Stimulated activated CD4-positive, alpha-beta T cell treated with anti-CD3 and anti-CD28 coated beads, Interleukin-4, amount 100 ng/mL, for 24 hours (primary cell): ENCODE measurements around the gene ATP2C2.
"Not testable (repeated sequence)": the region's sequence is repeated elsewhere in the genome, so short reads cannot be mapped to it uniquely, and the experiment has no call there.

Source experiments
- DNase-seq: peaks from one replicate; pipeline ENCODE4 v3.0.0-alpha.2; 2020

The ATP2C2 gene, protein sequence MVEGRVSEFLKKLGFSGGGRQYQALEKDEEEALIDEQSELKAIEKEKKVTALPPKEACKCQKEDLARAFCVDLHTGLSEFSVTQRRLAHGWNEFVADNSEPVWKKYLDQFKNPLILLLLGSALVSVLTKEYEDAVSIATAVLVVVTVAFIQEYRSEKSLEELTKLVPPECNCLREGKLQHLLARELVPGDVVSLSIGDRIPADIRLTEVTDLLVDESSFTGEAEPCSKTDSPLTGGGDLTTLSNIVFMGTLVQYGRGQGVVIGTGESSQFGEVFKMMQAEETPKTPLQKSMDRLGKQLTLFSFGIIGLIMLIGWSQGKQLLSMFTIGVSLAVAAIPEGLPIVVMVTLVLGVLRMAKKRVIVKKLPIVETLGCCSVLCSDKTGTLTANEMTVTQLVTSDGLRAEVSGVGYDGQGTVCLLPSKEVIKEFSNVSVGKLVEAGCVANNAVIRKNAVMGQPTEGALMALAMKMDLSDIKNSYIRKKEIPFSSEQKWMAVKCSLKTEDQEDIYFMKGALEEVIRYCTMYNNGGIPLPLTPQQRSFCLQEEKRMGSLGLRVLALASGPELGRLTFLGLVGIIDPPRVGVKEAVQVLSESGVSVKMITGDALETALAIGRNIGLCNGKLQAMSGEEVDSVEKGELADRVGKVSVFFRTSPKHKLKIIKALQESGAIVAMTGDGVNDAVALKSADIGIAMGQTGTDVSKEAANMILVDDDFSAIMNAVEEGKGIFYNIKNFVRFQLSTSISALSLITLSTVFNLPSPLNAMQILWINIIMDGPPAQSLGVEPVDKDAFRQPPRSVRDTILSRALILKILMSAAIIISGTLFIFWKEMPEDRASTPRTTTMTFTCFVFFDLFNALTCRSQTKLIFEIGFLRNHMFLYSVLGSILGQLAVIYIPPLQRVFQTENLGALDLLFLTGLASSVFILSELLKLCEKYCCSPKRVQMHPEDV

GRCh38 chr16:84368308-84368996, at the start of gene ATP2C2:
Gene ATP2C2 (plus strand): TSS chr16:84368538. CDS start chr16:84368616, 78 bp downstream.
- no peak for DNase-seq

- no peak for DNase-seq
Observed at GRCh38 chr16:84319146-84319760, 49.1 kb upstream of the ATP2C2 start.

DNA sequence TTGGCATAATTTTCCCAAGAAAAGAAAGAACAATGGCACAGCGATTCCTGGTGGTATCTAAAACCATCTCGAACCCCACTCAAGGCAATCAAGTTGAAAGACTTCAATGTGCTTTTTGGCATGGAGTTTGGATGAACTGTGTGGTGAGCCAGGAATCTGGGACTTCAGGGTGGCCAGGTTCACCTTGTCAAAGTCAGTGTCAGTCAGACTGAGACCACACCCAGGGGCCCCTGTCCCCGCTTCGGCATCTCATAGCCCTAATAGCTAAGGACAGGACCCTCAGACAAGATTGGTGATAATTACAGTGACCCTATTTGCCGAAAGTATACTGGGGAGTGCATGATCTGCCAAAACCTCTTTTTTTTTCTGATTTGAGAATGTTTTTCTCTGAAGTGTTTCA, 47.8 kb upstream of the ATP2C2 start:
- DNase-seq = no peak

GRCh38 chr16:84321932-84322331, 46.4 kb upstream of the ATP2C2 start:
- DNase-seq = no peak

DNA sequence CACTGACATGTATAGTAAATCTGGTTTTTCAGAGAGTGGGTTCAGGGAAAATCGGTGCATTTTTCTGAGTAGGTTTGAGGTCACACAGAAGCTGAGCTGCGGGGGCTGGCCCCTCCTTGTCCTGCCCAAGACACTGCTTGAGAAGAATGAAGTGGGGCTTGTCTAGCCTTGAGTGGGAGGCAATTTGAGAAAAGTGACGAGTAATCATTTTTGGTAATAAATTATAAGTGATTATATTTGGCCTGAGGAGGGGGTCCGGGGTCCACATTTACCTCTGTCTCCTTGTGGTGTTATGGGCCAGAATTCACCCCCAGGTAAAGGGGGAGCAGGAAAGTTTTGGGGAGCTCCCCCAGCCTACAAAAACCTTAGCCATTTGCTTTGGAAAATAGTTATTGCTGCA, 45.6 kb upstream of the ATP2C2 start:
- no peak for DNase-seq

GRCh38 chr16:84323606-84324005, 44.7 kb upstream of the ATP2C2 start:
- no peak for DNase-seq

GRCh38 chr16:84324434-84325262, 43.7 kb upstream of the ATP2C2 start:
- DNase-seq = no peak

- no peak for DNase-seq
Observed at GRCh38 chr16:84326545-84326944, 41.8 kb upstream of the ATP2C2 start.

DNA sequence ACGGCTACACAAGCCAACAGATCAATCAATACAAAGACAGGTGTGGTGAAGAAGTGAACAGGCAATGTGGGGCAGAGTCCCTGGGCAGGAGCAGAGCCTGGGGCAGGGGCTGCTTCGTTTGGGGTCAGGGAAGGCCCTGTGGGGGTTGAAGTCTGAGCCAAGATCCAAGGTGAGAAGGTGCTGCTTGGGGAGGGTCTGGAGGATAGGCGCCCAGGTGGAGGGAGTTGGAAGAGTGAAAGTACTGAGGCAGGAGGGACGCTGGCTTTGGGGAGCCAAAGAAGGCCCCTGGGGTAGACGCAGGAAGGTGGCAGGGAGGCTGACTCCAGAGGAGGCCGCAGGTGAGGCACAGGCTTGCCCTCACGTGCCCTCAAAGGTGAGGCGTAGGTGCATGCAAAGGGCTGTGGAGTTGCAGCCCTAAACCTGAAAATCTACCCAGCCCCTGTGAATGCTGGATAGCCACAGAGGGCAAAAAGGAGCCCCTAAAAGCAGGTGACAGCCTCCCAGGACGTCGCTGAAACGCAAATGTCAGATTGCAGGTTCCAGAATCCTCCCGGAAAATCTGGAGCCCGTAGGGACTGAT, 40.3 kb upstream of the ATP2C2 start:
- no peak for DNase-seq

- DNase-seq = no peak
Observed at GRCh38 chr16:84329016-84329415, 39.3 kb upstream of the ATP2C2 start.

GRCh38 chr16:84329843-84330684, 38.3 kb upstream of the ATP2C2 start:
- no peak for DNase-seq

GRCh38 chr16:84330685-84331050, 37.7 kb upstream of the ATP2C2 start:
- no peak for DNase-seq

DNA sequence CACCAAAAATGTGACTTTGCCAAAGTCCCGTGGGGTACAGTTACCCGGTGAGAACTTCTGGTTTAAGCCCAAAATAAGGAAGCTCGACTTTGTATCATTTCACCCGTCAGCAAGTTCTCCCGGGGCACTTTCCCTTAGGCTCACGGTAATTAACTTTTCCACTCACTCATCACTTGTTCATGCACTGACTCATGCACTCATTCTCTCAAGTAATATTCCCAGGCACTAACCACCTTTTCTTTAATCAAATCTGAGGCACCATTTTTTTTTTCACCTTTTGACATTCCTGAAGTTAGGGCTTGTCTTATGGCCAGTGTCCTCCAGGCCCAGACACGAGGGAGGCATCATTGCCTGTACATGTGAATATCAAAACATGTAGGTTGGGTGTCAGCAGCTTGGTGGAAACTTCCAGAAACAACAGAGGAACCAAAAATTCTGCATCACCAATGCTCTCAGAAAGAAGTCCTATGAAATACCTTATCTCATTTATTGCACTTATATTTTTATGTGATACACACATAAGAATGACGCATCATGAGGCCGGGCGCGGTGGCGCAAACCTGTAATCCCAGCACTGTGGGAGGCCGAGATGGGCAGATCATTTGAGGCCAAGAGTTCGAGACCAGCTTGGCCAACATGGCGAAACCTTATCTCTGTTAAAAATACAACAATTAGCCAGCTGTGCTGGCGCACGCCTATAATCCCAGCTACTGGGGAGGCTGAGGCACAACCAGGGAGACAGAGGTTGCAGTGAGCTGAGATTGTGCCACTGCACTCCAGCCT, 36.1 kb upstream of the ATP2C2 start:
- no peak for DNase-seq

- no peak for DNase-seq
Observed at GRCh38 chr16:84332975-84333684, 35.2 kb upstream of the ATP2C2 start.

GRCh38 chr16:84334058-84334457, 34.3 kb upstream of the ATP2C2 start:
- no peak for DNase-seq

DNA sequence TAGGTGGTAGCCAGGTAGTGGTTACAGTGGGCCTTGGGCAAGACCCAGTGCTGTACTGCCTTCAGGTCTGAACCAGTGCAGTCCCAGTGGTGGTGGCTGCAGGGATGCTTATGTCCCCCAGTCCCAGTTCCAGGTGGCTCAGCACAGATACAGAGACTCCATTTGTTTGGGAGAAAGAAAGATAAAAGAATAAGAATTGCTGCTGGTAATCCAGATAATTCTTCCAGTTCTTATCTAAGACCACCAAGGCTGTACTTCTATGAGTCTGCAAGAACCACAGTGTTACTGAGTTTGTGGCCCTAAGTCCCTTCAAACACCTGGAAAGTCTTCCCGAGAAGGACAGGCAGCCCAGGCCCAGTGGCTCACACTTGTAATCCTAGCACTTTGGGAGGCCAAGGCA, 33.9 kb upstream of the ATP2C2 start:
- DNase-seq = no peak

DNA sequence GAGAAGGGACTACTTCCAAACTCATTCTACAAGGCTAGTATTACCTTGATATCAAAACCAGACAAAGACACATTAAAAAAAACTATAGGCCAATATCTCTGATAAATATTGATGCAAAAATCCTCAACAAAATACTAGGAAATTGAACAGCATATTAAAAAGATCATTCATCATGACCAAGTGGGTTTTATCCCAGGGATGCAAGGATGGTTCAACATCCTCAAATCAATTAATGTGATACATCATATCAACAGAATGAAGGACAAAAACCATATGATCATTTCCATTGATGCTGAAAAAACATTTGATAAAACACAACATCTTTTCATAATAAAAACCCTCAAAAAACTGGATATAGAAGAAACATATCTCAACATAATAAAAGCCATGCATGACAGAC, 31.1 kb upstream of the ATP2C2 start:
- not testable (repeated sequence) for DNase-seq

GRCh38 chr16:84339311-84339710, 29.0 kb upstream of the ATP2C2 start:
- DNase-seq = no peak

- DNase-seq = no peak
Observed at GRCh38 chr16:84339766-84340165, 28.6 kb upstream of the ATP2C2 start.
